ENCODE results near the gene SPACDR. TPM values are rescaled to one million over a fixed set of nuclear protein-coding genes. Genes with fewer than 3 reads are reported as not detected.

The SPACDR gene
- total RNA-seq, 2 experiments from 2014 or later = 3.5 to 5.9 TPM

DNA sequence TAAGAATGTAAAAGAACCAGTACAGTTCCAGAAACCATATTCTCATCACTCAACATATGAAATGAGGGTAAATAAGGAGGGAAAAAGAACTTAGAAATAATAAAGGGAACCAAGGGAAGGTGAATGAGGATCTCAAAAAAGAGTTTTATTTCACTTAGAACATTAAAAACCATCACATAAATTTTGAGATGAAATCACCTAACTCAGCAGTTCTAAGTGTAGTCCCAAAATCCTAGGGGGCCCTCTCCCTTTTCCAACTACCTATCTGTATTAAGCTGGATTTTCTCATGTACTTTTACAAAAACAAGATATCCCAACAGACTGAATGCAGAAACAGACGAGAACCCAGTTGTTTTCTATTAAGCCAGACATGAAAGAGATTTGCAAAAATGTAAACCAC is 38.7 kb downstream of the SPACDR start:
- ATAC-seq (ENCODE audit: low read depth) = no peak

DNA sequence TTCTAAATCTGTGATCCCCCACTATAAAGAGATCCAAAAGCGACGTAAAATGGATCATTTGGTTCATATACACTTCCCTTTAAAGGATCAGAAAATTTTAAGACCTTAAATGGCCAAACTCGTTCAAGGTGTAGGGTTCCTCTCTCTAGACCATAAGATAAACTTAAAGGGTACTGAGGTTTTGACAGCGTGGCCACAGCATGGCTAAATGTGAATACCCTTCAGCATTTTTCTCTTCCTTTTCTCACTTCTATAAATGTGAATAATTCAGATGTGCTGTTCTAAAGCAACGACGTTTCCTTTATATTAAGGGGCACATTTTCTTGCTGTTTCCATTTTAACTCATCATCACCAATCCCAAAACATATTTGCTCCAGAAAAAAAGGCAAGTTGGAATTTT is 40.7 kb downstream of the SPACDR start:
- POLR2A ChIA-PET = no interaction called here
- Mint-ChIP-seq H3K4me3 (no peak overlapping the region), H3K27me3 (peaks cover 7% of the 10 kb centered on the region), H3K4me1 (peaks cover 4% of the 10 kb centered on the region), H3K9me3 (peaks cover 2% of the 10 kb centered on the region), H3K27ac (no peak overlapping the region), H3K36me3 (no peaks in the 10 kb centered on the region)
- DNase-seq (no peak), ATAC-seq (ENCODE audit: low read depth) (no peak)

More for the DNA sequence above, 38.7 kb downstream of the SPACDR start:
- Mint-ChIP-seq H3K4me1 (peaks cover 9% of the 10 kb centered on the region), H3K9me3 (peaks cover 2% of the 10 kb centered on the region), H3K4me3 (no peak overlapping the region), H3K36me3 (peaks cover 6% of the 10 kb centered on the region), H3K27ac (no peak overlapping the region), H3K27me3 (peaks cover 7% of the 10 kb centered on the region)
- DNase-seq = no peak
- POLR2A ChIA-PET = no interaction called here

DNA sequence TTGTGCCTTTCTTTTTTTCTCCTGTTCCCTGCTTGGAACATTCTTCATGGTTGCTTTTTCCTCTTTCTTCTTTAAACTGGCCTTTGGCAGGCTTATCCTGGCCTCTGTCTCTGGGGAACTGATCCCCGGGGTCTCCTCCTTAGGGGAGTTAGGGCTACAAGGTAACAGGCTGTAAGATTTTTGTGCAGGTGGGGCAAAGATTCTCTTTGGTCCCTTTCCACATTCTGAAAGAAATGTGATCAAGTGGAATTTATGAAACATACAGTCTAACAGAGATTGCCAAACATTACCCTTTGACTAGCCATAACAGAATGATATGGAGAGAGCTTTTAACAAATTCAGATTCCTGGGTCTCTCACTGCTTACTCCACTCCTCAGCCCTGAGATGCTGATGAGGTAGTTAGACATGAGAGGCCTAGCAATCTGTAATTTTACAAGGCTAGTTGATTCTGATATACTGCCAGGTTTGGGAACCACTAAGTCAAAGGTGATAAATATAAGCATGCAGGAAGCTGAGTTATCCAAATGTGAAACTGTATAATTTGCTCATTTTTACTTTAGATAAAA is 44.3 kb downstream of the SPACDR start:
- ATAC-seq (ENCODE audit: low read depth) (no peak), DNase-seq (no peak)
- no peaks in the 10 kb centered on the region for H3K9me3 Mint-ChIP-seq
- POLR2A ChIA-PET = interaction anchor here (2.2 kb wide), 1 partner anchor 9 kb away, joined by 8 read pairs; the partner anchor contains the start of gene ZCWPW1
- H3K4me1 Mint-ChIP-seq = no peaks in the 10 kb centered on the region
- no peak overlapping the region for H3K27ac Mint-ChIP-seq
- no peak overlapping the region for H3K4me3 Mint-ChIP-seq
- H3K36me3 Mint-ChIP-seq = no peaks in the 10 kb centered on the region
- H3K27me3 Mint-ChIP-seq = no peaks in the 10 kb centered on the region

DNA sequence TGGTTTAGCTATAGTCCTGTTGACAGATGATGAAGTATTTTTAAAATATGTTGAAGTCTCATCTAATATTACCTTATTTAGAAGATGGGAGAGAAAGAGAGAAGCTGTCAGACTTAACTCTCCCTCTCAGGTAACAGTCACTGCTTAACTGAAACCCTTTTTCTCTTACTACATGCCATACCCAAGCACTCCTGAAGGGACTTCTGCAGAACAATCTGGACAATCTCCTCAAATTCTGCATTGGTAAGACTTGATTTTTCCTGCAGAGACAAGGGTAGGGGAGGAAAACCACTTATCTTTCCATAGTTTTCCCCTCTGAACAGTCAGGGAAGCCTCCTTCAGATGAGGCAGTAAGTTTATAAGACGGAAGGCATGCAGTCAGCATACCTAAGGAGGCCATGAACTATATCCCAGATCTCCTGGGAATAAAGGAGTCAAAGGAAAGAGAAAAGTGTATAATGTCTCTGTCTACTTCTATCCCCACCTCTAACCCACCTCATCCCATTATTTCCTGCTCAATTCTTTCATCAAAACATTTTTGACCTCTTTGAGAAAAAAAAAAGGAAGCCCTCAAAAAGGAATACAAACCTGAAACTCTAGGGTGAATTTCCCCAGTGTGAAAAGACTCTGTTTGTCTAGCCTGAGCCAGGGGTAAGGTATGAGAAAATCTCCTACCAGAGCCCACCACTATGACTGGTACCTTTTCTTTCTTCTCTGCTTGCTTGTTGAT is 45.0 kb downstream of the SPACDR start:
- ATAC-seq (ENCODE audit: low read depth) (no peak), DNase-seq (no peak)
- peaks cover under 1% of the 10 kb centered on the region for H3K4me1 Mint-ChIP-seq
- POLR2A ChIA-PET = interaction anchor here (2.2 kb wide), 1 partner anchor 10 kb away, joined by 8 read pairs; the partner anchor contains the start of gene ZCWPW1
- H3K9me3 Mint-ChIP-seq = no peaks in the 10 kb centered on the region
- H3K27ac Mint-ChIP-seq = no peak overlapping the region
- no peaks in the 10 kb centered on the region for H3K27me3 Mint-ChIP-seq
- H3K4me3 Mint-ChIP-seq = no peak overlapping the region
- no peaks in the 10 kb centered on the region for H3K36me3 Mint-ChIP-seq

DNA sequence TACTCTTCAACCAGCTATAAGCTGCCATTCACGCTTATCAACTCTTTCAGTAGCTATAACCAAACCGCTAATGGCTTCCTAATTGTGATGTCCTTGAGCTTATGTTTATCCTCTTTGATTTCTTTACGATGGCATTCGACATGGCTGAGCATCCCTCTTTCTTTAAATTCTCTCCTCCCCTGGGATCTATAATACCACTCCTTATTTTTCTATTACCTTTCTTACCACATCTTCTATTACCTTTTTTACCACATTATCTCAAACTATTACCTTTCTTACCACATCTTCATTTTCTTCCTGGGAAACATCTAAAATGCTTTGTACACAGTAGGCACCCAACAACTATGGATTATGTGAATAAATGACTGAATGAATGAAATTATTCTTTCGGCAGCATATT is 48.6 kb downstream of the SPACDR start:
- Mint-ChIP-seq H3K27ac (no peak overlapping the region), H3K4me1 (peaks cover 14% of the 10 kb centered on the region), H3K27me3 (peaks cover 2% of the 10 kb centered on the region), H3K4me3 (no peak overlapping the region), H3K9me3 (no peaks in the 10 kb centered on the region), H3K36me3 (no peaks in the 10 kb centered on the region)
- ATAC-seq (ENCODE audit: low read depth) (no peak), DNase-seq (no peak)
- POLR2A ChIA-PET = interaction anchor here (0.9 to 5.8 kb wide), 2 partner anchors 8 to 14 kb away, joined by 3 to 24 read pairs; partner anchors contain the start of genes MEPCE and ZCWPW1

DNA sequence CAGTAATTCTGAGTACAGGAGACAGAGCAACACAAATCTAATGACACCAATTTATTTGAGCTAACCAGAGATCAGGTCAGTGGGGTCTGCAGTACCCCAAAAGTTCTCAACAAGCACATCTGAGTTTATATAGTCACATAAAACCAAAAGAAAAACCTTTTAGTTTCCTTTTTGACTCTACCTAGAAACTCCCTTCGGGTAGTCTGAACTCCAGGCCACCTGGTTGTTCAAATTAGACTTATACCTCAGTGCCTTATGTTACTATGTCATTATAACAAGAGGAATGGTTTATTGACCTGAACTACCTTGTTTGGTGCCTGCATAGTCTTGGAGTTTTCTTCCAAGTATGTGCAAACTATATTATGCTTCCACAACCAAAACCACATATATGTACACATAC is 50.2 kb downstream of the SPACDR start:
- Mint-ChIP-seq H3K9me3 (no peaks in the 10 kb centered on the region), H3K4me3 (no peak overlapping the region), H3K4me1 (peaks cover 14% of the 10 kb centered on the region), H3K27me3 (peaks cover 2% of the 10 kb centered on the region), H3K36me3 (no peaks in the 10 kb centered on the region), H3K27ac (peak overlapping the region; percentile 6)
- POLR2A ChIA-PET = interaction anchor here (1.1 to 5.8 kb wide), 2 partner anchors 15 to 30 kb away, joined by 3 to 24 read pairs; partner anchors contain the start of genes MEPCE and ZCWPW1
- peak; percentile 65 for ATAC-seq (ENCODE audit: low read depth)
- DNase-seq = no peak

DNA sequence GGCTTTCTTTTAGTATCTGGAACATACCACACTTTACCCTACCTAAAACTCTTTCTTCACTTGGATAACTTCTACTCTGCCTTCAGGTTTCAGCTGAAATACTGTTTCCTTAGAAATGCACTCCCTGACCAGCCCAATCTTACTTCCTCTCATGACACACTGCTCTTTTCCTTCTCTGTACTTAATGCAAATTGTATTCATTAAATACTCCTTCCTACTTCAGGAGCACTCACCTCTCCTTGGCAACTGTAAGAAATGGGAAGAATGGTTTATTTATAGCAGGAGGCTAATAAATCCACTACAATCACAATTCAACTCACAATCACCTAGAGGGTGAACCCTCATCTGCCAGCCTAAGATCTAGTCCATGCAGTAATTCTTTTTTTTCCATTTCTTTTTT is 50.7 kb downstream of the SPACDR start:
- Mint-ChIP-seq H3K4me1 (peaks cover 14% of the 10 kb centered on the region), H3K27ac (peak overlapping the region; percentile 26), H3K9me3 (no peaks in the 10 kb centered on the region), H3K4me3 (peak overlapping the region; percentile 2), H3K27me3 (peaks cover 2% of the 10 kb centered on the region), H3K36me3 (no peaks in the 10 kb centered on the region)
- ATAC-seq (ENCODE audit: low read depth) = peak; percentile 50
- no peak for DNase-seq
- POLR2A ChIA-PET = interaction anchor here (1.1 to 5.8 kb wide), 2 partner anchors 16 to 31 kb away, joined by 3 to 24 read pairs; partner anchors contain the start of genes MEPCE and ZCWPW1

DNA sequence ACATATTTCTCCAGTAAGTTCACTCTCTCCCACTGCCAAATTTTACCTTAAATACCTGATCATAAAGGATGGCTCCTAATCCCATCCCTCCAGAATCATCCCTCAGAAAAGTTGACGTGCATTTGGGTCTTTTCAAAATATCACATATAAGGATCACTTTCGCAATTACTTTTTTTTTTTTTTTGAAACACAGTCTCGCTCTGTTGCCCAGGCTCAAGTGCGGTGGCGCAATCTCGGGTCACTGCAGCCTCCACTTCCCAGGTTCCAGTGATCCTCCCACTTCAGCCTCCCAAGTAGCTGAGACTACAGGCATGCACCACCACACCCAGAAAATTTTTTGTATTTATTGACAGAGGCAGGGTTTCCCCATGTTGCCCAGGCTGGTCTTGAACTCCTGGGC is 53.0 kb downstream of the SPACDR start:
- H3K4me3 Mint-ChIP-seq = no peak overlapping the region
- POLR2A ChIA-PET = no interaction called here

DNA sequence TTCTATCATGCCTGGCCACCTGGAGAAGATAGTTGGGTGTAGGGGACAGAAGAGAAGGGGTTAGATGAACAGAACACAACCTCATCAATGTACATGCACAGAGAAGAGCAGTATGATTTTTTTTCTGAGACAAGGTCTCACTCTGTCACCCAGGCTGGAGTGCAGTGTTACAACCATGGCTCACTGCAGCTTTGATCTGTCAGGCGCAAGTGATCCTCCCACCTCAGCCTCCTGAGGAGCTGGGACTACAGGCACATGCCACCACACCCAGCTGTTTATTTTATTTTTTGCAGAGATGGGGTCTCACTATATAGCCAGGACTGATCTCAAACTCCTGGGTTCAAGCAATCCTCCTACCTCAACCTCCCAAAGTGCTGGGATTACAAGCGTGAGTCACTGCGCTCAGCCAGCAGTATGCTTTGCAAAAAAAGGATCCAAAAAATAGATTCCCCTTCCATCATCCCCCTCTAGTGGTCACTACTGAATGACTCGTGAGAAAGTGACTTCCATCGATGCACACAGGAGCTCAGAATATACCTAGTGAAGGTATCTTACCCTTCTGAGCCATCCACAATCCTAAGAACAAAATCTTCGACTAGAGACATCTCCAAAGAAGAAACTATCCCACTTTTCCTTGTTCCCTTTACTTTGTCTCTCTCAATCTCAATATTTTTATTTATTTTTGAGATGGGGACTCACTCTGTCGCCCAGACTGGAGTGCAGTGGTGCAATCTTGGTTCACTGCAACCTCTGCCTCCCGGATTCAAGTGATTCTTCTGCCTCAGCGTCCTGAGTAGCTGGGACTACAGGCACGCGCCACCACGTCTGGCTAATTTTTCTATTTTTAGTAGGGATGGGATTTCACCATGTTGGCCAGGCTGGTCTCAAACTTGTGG is 56.5 kb downstream of the SPACDR start:
- Mint-ChIP-seq H3K27me3 (peaks cover 5% of the 10 kb centered on the region), H3K27ac (no peak overlapping the region), H3K4me3 (no peak overlapping the region), H3K36me3 (no peaks in the 10 kb centered on the region), H3K4me1 (peaks cover 4% of the 10 kb centered on the region), H3K9me3 (no peaks in the 10 kb centered on the region)
- POLR2A ChIA-PET = interaction anchor here (0.5 to 1.3 kb wide), 4 partner anchors 9 to 31 kb away, joined by 3 to 4 read pairs (median 3); no protein-coding TSS in a partner anchor
- ATAC-seq (ENCODE audit: low read depth) (peak; percentile 80), DNase-seq (no peak)

More for the DNA sequence above, 53.0 kb downstream of the SPACDR start:
- Mint-ChIP-seq H3K9me3 (no peaks in the 10 kb centered on the region), H3K27me3 (peaks cover 2% of the 10 kb centered on the region), H3K27ac (no peak overlapping the region), H3K4me1 (peaks cover 14% of the 10 kb centered on the region), H3K36me3 (no peaks in the 10 kb centered on the region)
- DNase-seq = no peak
- no peak for ATAC-seq (ENCODE audit: low read depth)

DNA sequence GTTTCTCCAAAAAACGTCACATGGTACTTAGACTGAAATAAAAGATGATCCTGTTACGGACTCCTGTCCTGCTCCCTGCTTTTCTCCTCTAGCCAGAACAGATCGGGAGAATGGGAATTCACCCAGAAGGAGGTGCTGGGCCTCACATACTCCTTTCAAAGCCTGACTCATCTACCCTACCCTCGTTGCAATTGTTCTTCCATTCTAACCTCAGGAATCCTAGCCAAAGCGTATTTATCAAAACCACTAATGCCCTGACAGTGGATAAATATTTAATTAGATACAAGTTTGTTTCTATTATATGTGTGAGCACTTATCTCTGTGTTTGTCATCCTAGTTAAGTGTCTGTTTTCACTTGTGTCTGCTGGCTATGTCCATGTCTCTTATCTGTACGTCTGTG is 57.3 kb downstream of the SPACDR start:
- POLR2A ChIA-PET = interaction anchor here (1.0 to 1.3 kb wide), 2 partner anchors 25 to 28 kb away, joined by 3 to 4 read pairs; no protein-coding TSS in a partner anchor
- no peak for DNase-seq

More for the DNA sequence above, 57.3 kb downstream of the SPACDR start:
- H3K4me1 Mint-ChIP-seq = no peaks in the 10 kb centered on the region
- H3K4me3 Mint-ChIP-seq = no peak overlapping the region
- H3K27me3 Mint-ChIP-seq = peaks cover 4% of the 10 kb centered on the region
- H3K36me3 Mint-ChIP-seq = no peaks in the 10 kb centered on the region
- no peak overlapping the region for H3K27ac Mint-ChIP-seq
- ATAC-seq (ENCODE audit: low read depth) = no peak
- H3K9me3 Mint-ChIP-seq = no peaks in the 10 kb centered on the region

Measured in activated naive CD8-positive, alpha-beta T cell treated with anti-CD3 and anti-CD28 coated beads, Interleukin-2, amount 10 ng/mL, durations not matched to agents 7 days and 5 days (primary cell).